Panc1 (cell line): ENCODE measurements around the gene SMYD5.

Experiments used
- CTCF ChIP-seq: fragments of 450-650 bp; IDR thresholded peaks from 2 replicates; pipeline ENCODE4 v1.5.1; 2017; ENCODE audit warnings: mild to moderate bottlenecking
- POLR2AphosphoS5 ChIP-seq: IDR thresholded peaks from 2 replicates; pipeline ENCODE4 v1.6.1; 2012; ENCODE audit warnings: mild to moderate bottlenecking, low read depth, low read length, moderate library complexity
- REST ChIP-seq, 2 experiments: IDR thresholded peaks; 2 replicates each; pipeline ENCODE4 v1.6.1; 2011 to 2012; ENCODE audit warnings: low read depth in 2 of 2, control low read depth in 1 of 2, low read length in 1 of 2, mild to moderate bottlenecking in 1 of 2, moderate library complexity in 1 of 2; ENCODE audit not compliant: insufficient read depth in 1 of 2
- SIN3A ChIP-seq: IDR thresholded peaks from 2 replicates; pipeline ENCODE4 v1.6.1; 2012; ENCODE audit warnings: low read depth, mild to moderate bottlenecking, low read length, moderate library complexity, borderline replicate concordance; ENCODE audit not compliant: insufficient read depth
- TCF7L2 ChIP-seq: IDR thresholded peaks from 2 replicates; pipeline ENCODE4 v1.6.1; 2011; ENCODE audit warnings: mild to moderate bottlenecking, low read depth, low read length, inconsistent platforms

DNA sequence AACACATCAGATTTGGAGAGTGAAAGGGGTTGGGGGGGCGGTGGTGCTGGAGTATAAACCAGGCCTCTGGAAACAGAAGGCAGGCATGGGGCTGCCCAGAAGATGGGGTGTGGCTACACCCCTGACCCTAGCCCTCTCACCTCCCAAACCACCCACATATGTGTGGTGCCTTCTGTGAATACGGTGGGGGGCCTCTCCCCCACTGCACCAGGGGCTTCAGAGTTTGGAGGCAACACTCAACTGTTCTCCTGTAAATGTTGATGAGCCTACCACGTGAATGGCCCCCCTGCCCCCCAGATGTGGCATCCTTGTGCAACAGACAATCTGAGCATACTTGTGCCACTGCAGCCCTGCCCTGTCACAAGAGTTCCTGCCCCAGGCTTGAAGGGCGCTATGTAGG is 50.7 kb downstream of the SMYD5 start:
- TF ChIP-seq CTCF (no peak), REST (IDR thresholded peaks at IDR 0.05; ENCODE audit: insufficient read depth in 1 of 2, low read depth in 2 of 2, low read length in 1 of 2) (no peak), SIN3A (no peak), POLR2AphosphoS5 (no peak), TCF7L2 (no peak)
